Naive B cell (primary cell): ENCODE results near the gene SH2B2. TPM values are rescaled to one million over a fixed set of nuclear protein-coding genes. Genes with fewer than 3 reads are reported as not detected.
A peak's percentile ranks its signal among the peaks of the same experiment; 100 is the strongest.
"Not testable (repeated sequence)": the region's sequence is repeated elsewhere in the genome, so short reads cannot be mapped to it uniquely, and the experiment has no call there.

ENCODE experiments used
- ATAC-seq, 2 donors: fragments of 150-1000 bp; cut with Tn5 transposase; 2 replicates each; pipeline ENCODE4 v1.10.0; 2021; ENCODE audit warnings: low read depth in 2 of 2, mild to moderate bottlenecking in 2 of 2, moderate library complexity in 2 of 2
- DNase-seq: peaks from one replicate; pipeline ENCODE4 v3.0.0; 2022
- H3K27ac Mint-ChIP-seq, 6 donors: one replicate each; pipeline ENCODE4 v1.8.0; 2020 to 2022; ENCODE audit warnings: mild to moderate bottlenecking in 6 of 6, mixed read lengths in 6 of 6, moderate library complexity in 5 of 6, inconsistent platforms in 2 of 6
- H3K27me3 Mint-ChIP-seq, 3 donors: one replicate each; pipeline ENCODE4 v1.8.0; 2021 to 2022; ENCODE audit warnings: mixed read lengths in 3 of 3, mild to moderate bottlenecking in 1 of 3
- H3K36me3 Mint-ChIP-seq, 2 donors: one replicate each; pipeline ENCODE4 v1.8.0; 2020 to 2022; ENCODE audit warnings: mixed read lengths in 2 of 2, inconsistent platforms in 1 of 2, mild to moderate bottlenecking in 1 of 2
- H3K4me1 Mint-ChIP-seq, 3 donors: one replicate each; pipeline ENCODE4 v1.8.0; 2020 to 2022; ENCODE audit warnings: mixed read lengths in 3 of 3, inconsistent platforms in 1 of 3, mild to moderate bottlenecking in 1 of 3, moderate library complexity in 1 of 3
- H3K4me3 Mint-ChIP-seq, 8 donors: one replicate each; pipeline ENCODE4 v1.8.0; 2020 to 2022; ENCODE audit warnings: mild to moderate bottlenecking in 8 of 8, mixed read lengths in 8 of 8, moderate library complexity in 8 of 8, inconsistent platforms in 2 of 8
- H3K9me3 Mint-ChIP-seq, 7 donors: one replicate each; pipeline ENCODE4 v1.8.0; 2020 to 2022; ENCODE audit warnings: mixed read lengths in 7 of 7, mild to moderate bottlenecking in 5 of 7, inconsistent platforms in 2 of 7, moderate library complexity in 1 of 7
- polyA plus RNA-seq, 6 donors: library from polyadenylated mRNA; unstranded; fragments of 300-500 nt; fragmentation: Illumina TruSeq; gene quantifications; one replicate each; pipeline ENCODE4 v1.2.3, GENCODE V29; 2021; ENCODE audit warnings: low read depth in 6 of 6

SH2B2 gene
- polyA plus RNA-seq, 6 donors from 2014 or later, result 15.4 to 78.4 (median 27.2) TPM

DNA sequence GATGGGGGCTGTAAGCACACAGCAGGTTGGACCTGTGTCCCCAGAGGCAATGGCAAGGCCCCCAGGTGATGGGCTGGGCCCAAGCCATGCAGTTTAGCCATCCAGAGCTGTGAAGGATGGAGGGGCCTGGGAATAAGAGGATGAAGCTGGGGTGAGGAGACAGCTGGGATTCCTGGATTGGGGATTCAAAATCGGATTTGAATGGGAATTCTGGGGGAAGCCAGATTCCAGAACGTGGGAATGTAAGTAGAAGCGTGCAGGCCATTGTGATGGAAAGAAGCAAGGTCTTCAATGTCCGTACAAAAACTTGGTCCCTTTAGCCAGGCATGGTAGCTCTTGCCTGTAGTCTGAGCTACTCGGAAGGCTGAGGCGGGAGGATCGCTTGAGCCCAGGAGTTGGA, 9.8 kb downstream of the SH2B2 start:
- ATAC-seq, result no peak
- H3K4me1 Mint-ChIP-seq, result peaks cover 47 to 75% (median 64%) of the 10 kb centered on the region in 3 donors
- H3K36me3 Mint-ChIP-seq, result peaks cover 0 to 13% of the 10 kb centered on the region in 2 donors
- H3K4me3 Mint-ChIP-seq, result no peak overlapping the region
- DNase-seq, result no peak
- H3K27ac Mint-ChIP-seq, result peak overlapping the region in 4 of 6 donors; percentile 83 to 86 (median 84)
- peaks cover 0 to 2% (median 0%) of the 10 kb centered on the region in 7 donors for H3K9me3 Mint-ChIP-seq
- H3K27me3 Mint-ChIP-seq, result no peaks in the 10 kb centered on the region

DNA sequence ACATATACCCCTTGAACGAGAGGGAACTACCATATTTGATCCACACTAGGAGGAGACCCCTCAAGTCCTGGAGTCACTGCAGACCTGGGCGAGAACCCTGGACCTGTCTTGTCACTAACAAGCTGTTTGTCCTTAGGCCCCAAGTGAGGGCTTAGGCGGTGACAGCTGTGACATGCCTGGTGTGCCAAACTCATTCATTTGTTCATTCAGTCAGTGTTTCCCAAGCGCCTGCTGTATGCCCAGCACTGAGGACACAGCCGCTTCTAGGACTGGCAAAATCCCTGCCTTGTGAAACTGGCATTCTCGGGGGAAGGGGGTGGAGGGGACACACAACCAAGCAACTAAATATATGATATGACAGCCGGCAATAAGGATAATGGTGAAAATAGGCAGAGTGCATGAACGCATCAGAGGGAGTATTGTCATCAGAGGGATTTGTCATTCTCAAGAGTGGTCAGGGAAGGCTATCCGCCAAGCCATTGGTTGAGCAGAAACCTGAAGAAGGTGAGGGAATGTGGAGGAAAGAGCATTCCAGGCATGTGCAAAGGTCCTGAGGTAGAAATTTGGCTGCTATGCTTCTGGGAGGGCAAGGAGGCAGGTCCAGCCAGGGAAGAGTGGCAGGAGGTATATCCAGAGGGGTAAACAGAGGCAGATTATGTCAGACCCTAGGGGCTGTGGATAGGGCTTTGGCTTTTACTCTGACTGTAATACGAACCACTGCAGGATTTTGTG, 11.0 kb downstream of the SH2B2 start:
- no peaks in the 10 kb centered on the region for H3K27me3 Mint-ChIP-seq
- DNase-seq (no peak), ATAC-seq (no peak)
- peak overlapping the region in 5 of 6 donors; percentile 10 to 89 (median 68) for H3K27ac Mint-ChIP-seq
- peaks cover 44 to 74% (median 68%) of the 10 kb centered on the region in 3 donors for H3K4me1 Mint-ChIP-seq
- H3K36me3 Mint-ChIP-seq, result peaks cover 0 to 13% of the 10 kb centered on the region in 2 donors
- peaks cover 0 to 2% (median 0%) of the 10 kb centered on the region in 7 donors for H3K9me3 Mint-ChIP-seq
- H3K4me3 Mint-ChIP-seq, result peak overlapping the region in 2 of 8 donors; percentile 40 to 60

DNA sequence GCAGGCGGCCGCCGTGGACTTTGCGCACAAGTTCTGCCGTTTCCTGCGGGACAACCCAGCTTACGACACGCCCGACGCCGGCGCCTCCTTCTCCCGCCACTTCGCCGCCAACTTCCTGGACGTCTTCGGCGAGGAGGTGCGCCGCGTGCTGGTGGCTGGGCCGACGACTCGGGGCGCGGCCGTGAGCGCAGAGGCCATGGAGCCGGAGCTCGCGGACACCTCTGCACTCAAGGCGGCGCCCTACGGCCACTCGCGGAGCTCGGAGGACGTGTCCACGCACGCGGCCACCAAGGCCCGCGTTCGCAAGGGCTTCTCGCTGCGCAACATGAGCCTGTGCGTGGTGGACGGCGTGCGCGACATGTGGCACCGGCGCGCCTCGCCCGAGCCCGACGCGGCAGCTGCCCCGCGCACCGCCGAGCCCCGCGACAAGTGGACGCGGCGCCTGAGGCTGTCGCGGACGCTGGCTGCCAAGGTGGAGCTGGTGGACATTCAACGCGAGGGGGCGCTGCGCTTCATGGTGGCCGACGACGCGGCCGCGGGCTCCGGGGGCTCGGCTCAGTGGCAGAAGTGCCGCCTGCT, 14.1 kb downstream of the SH2B2 start:
- peaks cover 34 to 78% (median 72%) of the 10 kb centered on the region in 3 donors for H3K4me1 Mint-ChIP-seq
- ATAC-seq, result no peak
- H3K36me3 Mint-ChIP-seq, result peaks cover 0 to 9% of the 10 kb centered on the region in 2 donors
- DNase-seq, result no peak
- H3K9me3 Mint-ChIP-seq, result peaks cover 0 to 2% (median 0%) of the 10 kb centered on the region in 7 donors
- no peaks in the 10 kb centered on the region for H3K27me3 Mint-ChIP-seq
- H3K27ac Mint-ChIP-seq, result no peak overlapping the region
- no peak overlapping the region for H3K4me3 Mint-ChIP-seq

DNA sequence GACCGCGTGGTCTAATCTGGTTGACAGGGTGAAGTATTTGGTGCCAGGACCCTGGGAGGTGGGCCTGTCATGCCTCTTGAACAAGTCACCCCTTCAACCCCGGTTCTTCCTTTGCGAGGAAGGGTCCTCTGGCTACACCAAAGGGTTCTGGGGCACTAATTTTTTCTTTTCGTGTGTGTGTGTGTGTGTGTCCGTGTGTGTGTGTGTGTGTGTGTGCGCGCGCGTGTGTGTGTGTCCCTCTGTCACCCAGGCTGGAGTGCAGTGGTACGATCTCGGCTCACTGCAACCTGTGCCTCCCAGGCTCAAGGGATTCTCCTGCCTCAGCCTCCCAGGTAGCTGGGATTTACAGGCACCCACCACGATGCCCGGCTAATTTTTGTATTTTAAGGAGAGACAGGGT, 14.7 kb downstream of the SH2B2 start:
- ATAC-seq, H3K36me3 Mint-ChIP-seq, H3K27me3 Mint-ChIP-seq, H3K9me3 Mint-ChIP-seq, DNase-seq: not testable (repeated sequence)
- H3K4me3 Mint-ChIP-seq, result peak overlapping the region in 2 of 8 donors; percentile 5 to 40
- H3K4me1 Mint-ChIP-seq, result peaks cover 27 to 78% (median 72%) of the 10 kb centered on the region in 3 donors
- H3K27ac Mint-ChIP-seq, result peak overlapping the region in 3 of 6 donors; percentile 50 to 91 (median 58)

- Mint-ChIP-seq H3K4me1 (peaks cover 32 to 78% (median 75%) of the 10 kb centered on the region in 3 donors), H3K36me3 (peaks cover 0 to 9% of the 10 kb centered on the region in 2 donors), H3K9me3 (no peaks in the 10 kb centered on the region), H3K27ac (peak overlapping the region in 1 of 6 donors; percentile 47), H3K27me3 (no peaks in the 10 kb centered on the region), H3K4me3 (peak overlapping the region in 2 of 8 donors; percentile 48 to 73)
- ATAC-seq (no peak), DNase-seq (no peak)
Observed at GRCh38 chr7:102302025-102302424, 15.4 kb downstream of the SH2B2 start.

- H3K27ac Mint-ChIP-seq, result peak overlapping the region; percentile 76 to 93 (median 86)
- peaks cover 31 to 81% (median 81%) of the 10 kb centered on the region in 3 donors for H3K4me1 Mint-ChIP-seq
- no peak for ATAC-seq
Observed at GRCh38 chr7:102303669-102304422, 17.2 kb downstream of the SH2B2 start.

DNA sequence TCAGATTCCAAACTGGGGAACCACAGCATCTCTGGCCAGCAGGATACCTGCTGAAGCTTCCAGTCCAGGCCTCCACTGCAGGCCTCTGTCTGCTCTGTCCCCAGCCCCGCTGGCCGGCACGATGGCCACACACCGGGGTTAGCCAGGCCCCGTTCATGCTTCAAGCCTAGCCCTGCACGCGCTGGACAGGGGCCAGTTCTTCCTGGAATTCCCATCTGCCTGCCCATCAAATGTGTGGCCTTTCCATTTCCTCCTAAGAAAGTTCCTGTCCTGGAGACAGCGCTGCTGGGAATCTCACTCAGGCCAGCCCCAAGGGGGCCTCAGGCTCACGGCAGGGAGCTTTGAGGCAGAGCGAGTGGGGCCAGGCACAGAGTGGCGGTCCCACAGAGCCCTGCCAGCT, 18.0 kb downstream of the SH2B2 start:
- no peaks in the 10 kb centered on the region for H3K36me3 Mint-ChIP-seq
- ATAC-seq (no peak), DNase-seq (no peak)
- no peaks in the 10 kb centered on the region for H3K27me3 Mint-ChIP-seq
- peaks cover 34 to 81% (median 77%) of the 10 kb centered on the region in 3 donors for H3K4me1 Mint-ChIP-seq
- no peaks in the 10 kb centered on the region for H3K9me3 Mint-ChIP-seq
- H3K27ac Mint-ChIP-seq, result peak overlapping the region in 5 of 6 donors; percentile 18 to 98 (median 76)
- peak overlapping the region; percentile 23 to 81 (median 60) for H3K4me3 Mint-ChIP-seq

More at GRCh38 chr7:102303669-102304422, 17.2 kb downstream of the SH2B2 start:
- no peak for DNase-seq
- H3K9me3 Mint-ChIP-seq, result no peaks in the 10 kb centered on the region
- H3K36me3 Mint-ChIP-seq, result no peaks in the 10 kb centered on the region
- H3K27me3 Mint-ChIP-seq, result no peaks in the 10 kb centered on the region
- peak overlapping the region; percentile 23 to 81 (median 54) for H3K4me3 Mint-ChIP-seq

DNA sequence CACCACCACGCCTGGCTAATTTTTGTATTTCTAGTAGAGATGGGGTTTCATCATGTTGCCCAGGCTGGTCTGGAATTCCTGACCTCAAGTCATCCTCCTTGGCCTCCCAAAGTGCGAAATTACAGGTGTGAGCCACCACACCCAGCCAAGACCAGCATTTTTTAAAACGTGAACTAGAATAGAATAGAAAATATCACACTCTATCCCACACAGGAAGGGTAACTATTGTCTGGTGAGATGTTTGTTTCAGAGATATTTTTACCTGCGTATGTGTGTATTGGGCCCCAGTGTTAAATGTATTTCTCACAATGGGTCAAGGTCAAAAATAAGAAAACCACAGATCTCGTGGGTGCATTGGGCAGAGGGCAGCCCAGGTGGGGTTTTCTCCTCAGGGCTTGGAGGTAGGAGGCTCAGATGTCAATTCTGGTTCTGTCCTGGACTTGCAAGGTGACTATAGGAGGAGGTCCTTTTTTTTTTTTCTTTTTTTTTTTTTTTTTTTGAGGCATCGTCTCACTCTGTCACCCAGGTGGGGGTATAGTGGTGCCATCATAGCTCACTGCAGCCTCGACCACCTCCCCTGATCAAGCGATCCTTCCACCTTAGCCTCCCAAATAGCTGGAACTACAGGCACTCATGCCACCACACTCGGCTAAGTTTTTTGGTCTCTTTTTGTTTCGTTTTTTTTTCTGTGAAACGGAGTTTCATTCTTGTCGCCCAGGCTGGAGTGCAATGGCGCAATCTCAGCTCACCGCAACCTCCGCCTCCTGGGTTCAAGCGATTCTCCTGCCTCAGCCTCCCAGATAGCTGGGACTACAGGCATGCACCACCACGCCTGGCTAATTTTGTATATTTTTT, 19.0 kb downstream of the SH2B2 start:
- ATAC-seq (no peak), DNase-seq (no peak)
- H3K4me3 Mint-ChIP-seq, result peak overlapping the region; percentile 53 to 90 (median 87)
- peak overlapping the region; percentile 93 to 99 (median 97) for H3K27ac Mint-ChIP-seq
- no peaks in the 10 kb centered on the region for H3K9me3 Mint-ChIP-seq
- H3K4me1 Mint-ChIP-seq, result peaks cover 39 to 82% (median 77%) of the 10 kb centered on the region in 3 donors
- peaks cover 0 to 5% of the 10 kb centered on the region in 2 donors for H3K36me3 Mint-ChIP-seq
- no peaks in the 10 kb centered on the region for H3K27me3 Mint-ChIP-seq

DNA sequence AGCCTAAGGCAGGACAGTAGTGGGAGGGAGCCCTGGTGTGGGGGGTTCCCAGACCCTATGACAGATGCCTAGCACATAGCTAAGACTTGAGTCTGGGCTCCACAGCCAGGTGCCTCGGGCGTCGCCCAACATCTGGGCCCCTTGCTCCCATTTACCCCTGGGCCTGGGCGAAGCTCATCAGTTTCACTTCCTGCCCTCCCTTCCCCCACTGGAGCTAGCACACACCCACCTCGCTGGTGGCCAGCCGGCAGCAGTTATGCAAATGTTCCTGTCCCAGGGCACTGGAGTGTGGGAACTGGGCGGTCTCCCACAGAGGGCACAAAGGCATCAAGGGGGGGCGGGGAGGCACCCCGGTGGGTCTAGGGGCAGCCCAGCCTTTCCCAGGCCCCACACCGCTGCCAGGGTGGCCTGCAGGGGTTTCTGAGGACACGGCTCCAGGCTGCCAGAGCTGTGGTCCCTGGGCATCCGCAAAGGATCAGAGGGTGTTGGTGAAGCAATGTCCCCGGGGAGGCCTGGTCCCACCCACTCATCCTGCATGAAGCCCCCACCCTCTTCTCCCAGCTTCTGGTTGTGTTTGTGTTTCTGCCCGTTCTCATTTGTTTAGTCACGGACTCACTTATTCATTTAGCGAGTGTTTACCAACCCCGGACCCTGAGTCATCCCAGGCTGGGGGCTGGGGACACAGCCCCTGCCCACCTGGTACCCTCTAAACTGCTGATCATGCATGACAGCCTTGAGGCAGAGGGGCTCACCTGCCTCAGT, 20.4 kb downstream of the SH2B2 start:
- Mint-ChIP-seq H3K36me3 (peaks cover 0 to 7% of the 10 kb centered on the region in 2 donors), H3K9me3 (no peaks in the 10 kb centered on the region), H3K4me1 (peaks cover 42 to 90% (median 83%) of the 10 kb centered on the region in 3 donors), H3K4me3 (peak overlapping the region; percentile 69 to 92 (median 87)), H3K27me3 (no peaks in the 10 kb centered on the region), H3K27ac (peak overlapping the region; percentile 93 to 99 (median 97))
- ATAC-seq (peak; percentile 90 to 92), DNase-seq (peak; percentile 90)

GRCh38 chr7:102310414-102310815, 23.7 kb downstream of the SH2B2 start:
- no peaks in the 10 kb centered on the region for H3K9me3 Mint-ChIP-seq
- H3K4me3 Mint-ChIP-seq, result peak overlapping the region in 5 of 8 donors; percentile 33 to 60 (median 40)
- DNase-seq (no peak), ATAC-seq (no peak)
- peaks cover 4 to 7% of the 10 kb centered on the region in 2 donors for H3K36me3 Mint-ChIP-seq
- no peaks in the 10 kb centered on the region for H3K27me3 Mint-ChIP-seq
- peak overlapping the region in 2 of 6 donors; percentile 81 to 91 for H3K27ac Mint-ChIP-seq
- H3K4me1 Mint-ChIP-seq, result peaks cover 34 to 65% (median 57%) of the 10 kb centered on the region in 3 donors

- peaks cover 4 to 7% of the 10 kb centered on the region in 2 donors for H3K36me3 Mint-ChIP-seq
- peak overlapping the region in 5 of 6 donors; percentile 23 to 97 (median 64) for H3K27ac Mint-ChIP-seq
- H3K4me3 Mint-ChIP-seq, result peak overlapping the region in 6 of 8 donors; percentile 9 to 91 (median 70)
Observed at GRCh38 chr7:102312317-102312716, 25.6 kb downstream of the SH2B2 start.

More at GRCh38 chr7:102312317-102312716, 25.6 kb downstream of the SH2B2 start:
- DNase-seq (no peak), ATAC-seq (no peak)
- H3K27me3 Mint-ChIP-seq, result no peaks in the 10 kb centered on the region
- peaks cover 22 to 46% (median 39%) of the 10 kb centered on the region in 3 donors for H3K4me1 Mint-ChIP-seq
- H3K9me3 Mint-ChIP-seq, result no peaks in the 10 kb centered on the region
